ENCODE results near the gene PROSER3. TPM values are rescaled to one million over a fixed set of nuclear protein-coding genes. Genes with fewer than 3 reads are reported as not detected.

The PROSER3 gene
- total and polyA plus RNA-seq, 9 of the 15 experiments (the other 6 are each of a cell fraction or from before 2014, with no cell fraction given): 1.0 to 39.5 (median 5.1) TPM

GRCh38 chr19:35757749-35758608, at the start of gene PROSER3 (continued):
- TF ChIP-seq SFPQ (IDR thresholded peaks at IDR 0.05; ENCODE audit: low read depth, low read length) (no peak), GMEB1 (CRISPR knock-in tag; IDR thresholded peaks at IDR 0.05) (peak; percentile 41), RBBP5 (IDR thresholded peaks at IDR 0.05; ENCODE audit: borderline replicate concordance, insufficient read depth, low read length, poor library complexity, severe bottlenecking) (peak; percentile 95), NCOA4 (IDR thresholded peaks at IDR 0.05; ENCODE audit: partially characterized antibody) (no peak), ETV6 (IDR thresholded peaks at IDR 0.05; ENCODE audit: borderline replicate concordance in 1 of 2, low read depth in 2 of 2, low read length in 1 of 2) (0 out of 4 replicates have a peak, but pooled peaks of 1 of the 2 experiments have one; percentile 15), ETV6 (CRISPR knock-in tag; IDR thresholded peaks at IDR 0.05; ENCODE audit: borderline replicate concordance) (no peak), TBP (optimal IDR thresholded peaks at IDR 0.05; ENCODE audit: low read depth, low read length) (peak; percentile 68), MYNN (IDR thresholded peaks at IDR 0.05) (peak; percentile 97), MYNN (CRISPR knock-in tag; IDR thresholded peaks at IDR 0.05) (no peak), POLR2H (tag; IDR thresholded peaks at IDR 0.05; ENCODE audit: low read depth) (peak; percentile 90), E2F6 (IDR thresholded peaks at IDR 0.05; ENCODE audit: borderline replicate concordance in 1 of 2, extremely low read depth in 1 of 2, insufficient read depth in 1 of 2, insufficient read length in 1 of 2, low read depth in 1 of 2, low read length in 1 of 2, poor library complexity in 1 of 2, severe bottlenecking in 1 of 2) (peak in 1 of 2 experiments; percentile 30), NR4A1 (CRISPR knock-in tag; IDR thresholded peaks at IDR 0.05) (no peak), NR4A1 (tag; IDR thresholded peaks at IDR 0.05) (0 out of 2 replicates have a peak, but pooled peaks have one; percentile 42), KDM5B (IDR thresholded peaks at IDR 0.05; ENCODE audit: insufficient replicate concordance, low read depth, low read length) (peak; percentile 55), ZNF583 (CRISPR knock-in tag; IDR thresholded peaks at IDR 0.05) (0 out of 2 replicates have a peak, but pooled peaks have one; percentile 21), ASH1L (IDR thresholded peaks at IDR 0.05; ENCODE audit: borderline replicate concordance, low read depth, partially characterized antibody) (peak; percentile 100), RB1 (IDR thresholded peaks at IDR 0.05; ENCODE audit: low read depth) (peak; percentile 57), RFX1 (IDR thresholded peaks at IDR 0.05) (peak; percentile 100), MNT (conservative IDR thresholded peaks at IDR 0.05) (peak; percentile 24 to 64)

Measured in K562 (cell line).